ENCODE data around the gene SPACA1. TPM values are rescaled to one million over a fixed set of nuclear protein-coding genes. Genes with fewer than 3 reads are reported as not detected.

The SPACA1 gene
- polyA plus RNA-seq, 2 of the 4 experiments (the other 2 are of a cell fraction) = not detected

DNA sequence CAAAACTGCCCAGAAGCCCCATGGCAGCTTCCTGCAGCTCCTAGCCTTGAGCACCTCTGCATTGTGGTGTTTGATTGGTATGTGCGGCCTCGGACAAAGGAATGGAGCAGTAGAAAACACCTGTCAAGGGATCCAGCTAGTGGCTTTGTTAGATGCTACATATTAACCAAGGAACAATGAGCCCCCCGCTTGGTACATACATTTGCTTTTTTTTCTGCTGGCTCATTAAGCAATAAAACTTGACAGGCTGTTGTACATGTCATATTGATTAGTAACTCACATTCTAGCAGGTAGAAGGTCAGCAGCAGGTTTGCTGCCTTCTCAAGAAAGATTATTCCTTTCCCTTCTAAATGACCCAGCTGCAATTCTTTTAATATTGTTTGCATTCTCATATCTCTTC is 937 bp downstream of the SPACA1 start:
- Histone ChIP-seq H3K4me1 (no peaks in the 10 kb centered on the region), H3K4me2 (no peak overlapping the region), H3K4me3 (no peak overlapping the region), H3K27ac (no peak overlapping the region), H3K9me3 (no peaks in the 10 kb centered on the region)
- TF ChIP-seq POLR2AphosphoS2 (conservative IDR thresholded peaks at IDR 0.05; ENCODE audit: low read length) = no peak
- ATAC-seq (no peak), DNase-seq (ENCODE audit: low read depth in 1 of 2, low spot score in 1 of 2) (no peak), FAIRE-seq (no peak)
- ChIA-PET POLR2A (no interaction called here), CTCF (no interaction called here)
- 53% methylated on average over 3 of the region's 3 CpGs for whole genome bisulfite sequencing (ENCODE audit: missing lambda C conversion rate)

DNA sequence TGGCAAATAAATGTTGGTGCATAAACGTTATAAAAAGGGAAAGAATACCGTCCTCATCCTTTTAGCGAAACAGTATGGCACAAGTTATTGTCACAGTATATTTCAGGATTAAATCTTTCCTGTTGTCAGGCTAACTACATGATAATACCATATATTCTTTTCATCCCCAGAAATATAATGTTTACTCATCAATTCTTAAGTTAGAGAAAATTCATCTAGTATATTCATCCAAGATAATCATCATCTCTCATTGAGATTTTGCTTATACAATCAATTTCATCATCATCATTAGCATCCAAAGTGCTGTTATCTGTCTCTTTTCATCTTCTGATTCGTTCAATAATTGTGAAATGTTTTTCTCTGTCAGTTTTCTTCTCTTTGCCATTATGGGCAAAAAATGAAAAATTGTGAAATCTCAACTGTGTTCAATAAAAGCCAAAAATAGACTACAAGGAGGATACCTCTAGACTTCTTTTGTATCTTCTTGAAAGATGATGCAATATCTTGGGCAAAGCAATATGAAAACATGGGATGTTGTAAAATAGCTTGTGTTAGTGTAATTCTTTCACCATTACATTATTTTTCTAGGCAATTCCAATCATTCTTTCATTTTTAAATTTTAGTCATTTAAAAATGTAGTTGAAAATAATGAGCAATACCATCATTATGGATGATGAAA is 2.6 kb downstream of the SPACA1 start:
- TF ChIP-seq ZSCAN20 (CRISPR knock-in tag; IDR thresholded peaks at IDR 0.05) (no peak), MAFK (IDR thresholded peaks at IDR 0.05; ENCODE audit: partially characterized antibody) (no peak), HEYL (CRISPR knock-in tag; IDR thresholded peaks at IDR 0.05) (no peak), TFCP2L1 (CRISPR knock-in tag; IDR thresholded peaks at IDR 0.05) (no peak)
- H3K9me3 ChIP-seq = no peaks in the 10 kb centered on the region
- ChIA-PET POLR2A (no interaction called here), CTCF (no interaction called here)
- DNase-seq (ENCODE audit: low read depth in 1 of 2, low spot score in 1 of 2) (no peak), FAIRE-seq (no peak), ATAC-seq (no peak)
- WGBS (ENCODE audit: missing lambda C conversion rate) = 27% methylated on average over 4 of the region's 4 CpGs
- no peaks in the 10 kb centered on the region for H3K4me1 ChIP-seq
- H3K4me2 ChIP-seq = no peak overlapping the region
- no peak overlapping the region for H3K27ac ChIP-seq
- no peak overlapping the region for H3K4me3 ChIP-seq

- POLR2A ChIA-PET = no interaction called here
- no peak overlapping the region for H3K4me3 ChIP-seq
- FAIRE-seq = no peak
- WGBS (ENCODE audit: missing lambda C conversion rate) = 29% methylated on average over 3 of the region's 3 CpGs
- H3K4me2 ChIP-seq = no peak overlapping the region
- no peaks in the 10 kb centered on the region for H3K9me3 ChIP-seq
- no peaks in the 10 kb centered on the region for H3K4me1 ChIP-seq
- H3K27ac ChIP-seq = no peak overlapping the region
- TF ChIP-seq CBX2 (IDR thresholded peaks at IDR 0.05; ENCODE audit: borderline replicate concordance, low read depth) (no peak), FOSL2 (IDR thresholded peaks at IDR 0.05) (no peak), FOSL2 (CRISPR knock-in tag; IDR thresholded peaks at IDR 0.05) (no peak), TP53 (CRISPR knock-in tag; IDR thresholded peaks at IDR 0.05) (no peak), MAX (IDR thresholded peaks at IDR 0.05) (no peak), FOSB (CRISPR knock-in tag; IDR thresholded peaks at IDR 0.05) (no peak), ESRRA (IDR thresholded peaks at IDR 0.05; ENCODE audit: borderline replicate concordance, low read length) (no peak), ZNF302 (CRISPR knock-in tag; IDR thresholded peaks at IDR 0.05) (no peak), BHLHE40 (IDR thresholded peaks at IDR 0.05; ENCODE audit: low read depth, low read length) (no peak), NR3C1 (IDR thresholded peaks at IDR 0.05) (no peak), ZSCAN20 (CRISPR knock-in tag; IDR thresholded peaks at IDR 0.05) (no peak)
- TF ChIP-seq, protein P1, sequence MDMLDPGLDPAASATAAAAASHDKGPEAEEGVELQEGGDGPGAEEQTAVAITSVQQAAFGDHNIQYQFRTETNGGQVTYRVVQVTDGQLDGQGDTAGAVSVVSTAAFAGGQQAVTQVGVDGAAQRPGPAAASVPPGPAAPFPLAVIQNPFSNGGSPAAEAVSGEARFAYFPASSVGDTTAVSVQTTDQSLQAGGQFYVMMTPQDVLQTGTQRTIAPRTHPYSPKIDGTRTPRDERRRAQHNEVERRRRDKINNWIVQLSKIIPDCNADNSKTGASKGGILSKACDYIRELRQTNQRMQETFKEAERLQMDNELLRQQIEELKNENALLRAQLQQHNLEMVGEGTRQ (IDR thresholded peaks at IDR 0.05) = no peak
- TF ChIP-seq, protein P2, sequence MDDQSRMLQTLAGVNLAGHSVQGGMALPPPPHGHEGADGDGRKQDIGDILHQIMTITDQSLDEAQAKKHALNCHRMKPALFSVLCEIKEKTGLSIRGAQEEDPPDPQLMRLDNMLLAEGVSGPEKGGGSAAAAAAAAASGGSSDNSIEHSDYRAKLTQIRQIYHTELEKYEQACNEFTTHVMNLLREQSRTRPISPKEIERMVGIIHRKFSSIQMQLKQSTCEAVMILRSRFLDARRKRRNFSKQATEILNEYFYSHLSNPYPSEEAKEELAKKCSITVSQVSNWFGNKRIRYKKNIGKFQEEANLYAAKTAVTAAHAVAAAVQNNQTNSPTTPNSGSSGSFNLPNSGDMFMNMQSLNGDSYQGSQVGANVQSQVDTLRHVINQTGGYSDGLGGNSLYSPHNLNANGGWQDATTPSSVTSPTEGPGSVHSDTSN (IDR thresholded peaks at IDR 0.05) = no peak
- TF ChIP-seq, protein P3, sequence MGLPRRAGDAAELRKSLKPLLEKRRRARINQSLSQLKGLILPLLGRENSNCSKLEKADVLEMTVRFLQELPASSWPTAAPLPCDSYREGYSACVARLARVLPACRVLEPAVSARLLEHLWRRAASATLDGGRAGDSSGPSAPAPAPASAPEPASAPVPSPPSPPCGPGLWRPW (IDR thresholded peaks at IDR 0.05) = no peak
- ATAC-seq = no peak
- CTCF ChIA-PET = no interaction called here
- DNase-seq (ENCODE audit: low read depth in 1 of 2, low spot score in 1 of 2) = no peak
Measured at GRCh38 chr6:88059191-88059590, 11.6 kb downstream of the SPACA1 start.

GRCh38 chr6:88062376-88062775 is 14.7 kb downstream of the SPACA1 start:
- ChIA-PET POLR2A (no interaction called here), CTCF (interaction anchor here (0.6 kb wide), 1 partner anchor 89 kb away, joined by 3 read pairs; no protein-coding TSS in a partner anchor)
- no peak for FAIRE-seq
- no peaks in the 10 kb centered on the region for H3K4me1 ChIP-seq
- no peak for ATAC-seq
- no peak overlapping the region for H3K4me3 ChIP-seq
- no peak for TF ChIP-seq RNF2 (IDR thresholded peaks at IDR 0.05; ENCODE audit: borderline replicate concordance, low read depth)
- no peak for TF ChIP-seq NFE2L2 (conservative IDR thresholded peaks at IDR 0.05; ENCODE audit: low read length)
- TF ChIP-seq RCOR1 (IDR thresholded peaks at IDR 0.05; ENCODE audit: low read depth, low read length) = no peak
- TF ChIP-seq SREBF2 (IDR thresholded peaks at IDR 0.05) = no peak
- TF ChIP-seq NR3C1 (IDR thresholded peaks at IDR 0.05) = no peak
- no peak for TF ChIP-seq HDAC2 (IDR thresholded peaks at IDR 0.05)
- TF ChIP-seq JUN (IDR thresholded peaks at IDR 0.05) = no peak
- 54% methylated on average over 1 of the region's 1 CpG for WGBS (ENCODE audit: missing lambda C conversion rate)
- H3K9me3 ChIP-seq = no peaks in the 10 kb centered on the region
- no peak overlapping the region for H3K4me2 ChIP-seq
- no peak for DNase-seq (ENCODE audit: low read depth in 1 of 2, low spot score in 1 of 2)
- H3K27ac ChIP-seq = no peak overlapping the region

Measured in A549 (cell line).